GM18511 (cell line): ENCODE data around the gene DUSP28.

Experiments used
- ATAC-seq: cut with Tn5 transposase; IDR thresholded peaks from one replicate; pipeline ENCODE4 v1.9.1; 2021; ENCODE audit warnings: mild to moderate bottlenecking, moderate library complexity; ENCODE audit not compliant: unreplicated experiment

DUSP28 gene

DNA sequence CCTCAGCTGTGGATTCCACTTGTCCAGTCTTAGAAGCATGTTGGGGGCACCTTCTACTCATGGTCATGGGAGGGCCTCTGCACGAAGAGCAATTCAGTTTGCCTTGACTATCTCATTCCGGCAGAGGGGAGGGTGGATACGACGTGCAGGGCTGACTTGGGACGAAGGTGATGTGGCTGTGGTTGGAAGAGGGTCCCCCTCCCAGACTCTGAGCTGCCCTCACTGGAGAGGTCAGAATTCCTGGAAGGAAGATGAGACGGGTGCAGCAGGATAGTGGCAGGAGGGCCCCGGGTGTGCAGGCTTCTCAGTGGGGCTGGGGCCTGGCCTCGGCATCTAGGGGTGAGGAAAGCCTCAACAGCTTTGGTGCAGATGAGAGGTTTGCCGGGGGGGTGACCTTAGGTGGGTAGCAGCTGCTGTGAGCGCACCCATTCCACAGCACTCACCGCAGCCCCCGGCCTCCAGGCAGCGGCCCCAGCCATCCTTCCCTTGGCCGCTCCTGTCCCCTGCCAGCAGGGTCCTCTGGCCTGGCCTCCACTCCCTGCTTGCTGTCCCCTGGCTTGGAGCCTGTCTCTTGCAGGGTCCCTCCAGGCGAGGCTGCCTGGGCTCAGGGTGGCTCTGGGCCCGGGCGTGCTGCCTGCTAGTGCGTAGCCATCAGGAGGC, 11.3 kb downstream of the DUSP28 start:
- ATAC-seq: no peak

DNA sequence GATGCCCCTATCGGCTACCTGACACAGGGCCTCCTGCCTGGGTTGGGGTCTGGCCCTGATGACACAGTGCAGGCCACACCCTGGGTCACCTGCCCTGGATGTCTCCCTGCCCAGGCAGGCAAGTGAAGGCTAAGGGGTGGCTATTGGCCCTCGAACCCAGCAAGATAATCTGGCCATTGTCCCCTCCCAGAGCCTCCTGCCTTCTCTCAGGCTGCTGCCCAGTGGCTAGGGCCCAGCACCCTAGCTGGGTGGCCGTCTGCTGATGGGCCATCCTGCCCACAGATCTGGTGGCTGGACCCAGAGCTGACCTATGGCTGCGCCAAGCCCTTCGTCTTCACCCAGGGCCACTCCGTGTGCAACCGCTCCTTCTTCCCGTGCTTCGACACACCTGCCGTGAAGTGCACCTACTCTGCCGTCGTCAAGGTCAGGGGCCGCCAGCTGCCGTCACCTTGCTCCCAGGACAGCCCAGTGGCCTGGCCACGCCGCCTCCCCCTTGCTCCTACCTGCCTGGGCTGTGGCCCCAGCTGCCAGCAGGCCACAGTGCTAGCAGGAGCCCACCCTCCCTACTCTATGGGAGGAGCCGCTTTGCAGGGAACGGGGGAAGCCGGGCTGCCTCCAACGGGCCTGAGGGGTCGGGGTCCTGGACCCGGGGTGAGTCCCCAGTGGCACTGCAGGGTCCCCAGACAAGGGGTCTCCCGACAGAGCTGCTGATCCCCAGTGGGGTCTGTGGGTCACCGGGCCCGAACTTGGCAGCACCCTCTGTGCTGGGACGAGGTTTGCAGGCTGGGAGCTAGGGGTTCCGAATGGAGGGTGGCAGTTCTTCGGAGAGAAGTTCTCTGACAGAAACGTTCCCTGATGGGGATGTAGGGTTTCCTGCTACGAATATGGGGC, 12.2 kb downstream of the DUSP28 start:
- no peak for ATAC-seq

DNA sequence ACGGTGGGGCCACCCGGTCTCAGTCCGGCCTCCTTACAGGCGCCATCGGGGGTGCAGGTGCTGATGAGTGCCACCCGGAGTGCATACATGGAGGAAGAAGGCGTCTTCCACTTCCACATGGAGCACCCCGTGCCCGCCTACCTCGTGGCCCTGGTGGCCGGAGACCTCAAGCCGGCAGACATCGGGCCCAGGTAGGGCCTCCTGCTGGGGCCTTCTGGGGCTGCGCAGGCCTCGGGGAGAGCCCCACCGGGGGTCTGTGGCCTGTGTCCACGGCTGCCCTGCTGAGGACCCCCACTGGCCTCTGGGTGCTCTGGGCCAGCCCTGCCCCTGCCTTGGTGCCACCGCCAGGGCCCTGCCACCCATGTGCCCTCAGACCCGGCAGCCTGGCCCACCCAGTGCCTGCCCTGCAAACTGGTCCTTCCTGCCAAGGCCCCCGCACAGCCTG, 12.9 kb downstream of the DUSP28 start:
- ATAC-seq: no peak

DNA sequence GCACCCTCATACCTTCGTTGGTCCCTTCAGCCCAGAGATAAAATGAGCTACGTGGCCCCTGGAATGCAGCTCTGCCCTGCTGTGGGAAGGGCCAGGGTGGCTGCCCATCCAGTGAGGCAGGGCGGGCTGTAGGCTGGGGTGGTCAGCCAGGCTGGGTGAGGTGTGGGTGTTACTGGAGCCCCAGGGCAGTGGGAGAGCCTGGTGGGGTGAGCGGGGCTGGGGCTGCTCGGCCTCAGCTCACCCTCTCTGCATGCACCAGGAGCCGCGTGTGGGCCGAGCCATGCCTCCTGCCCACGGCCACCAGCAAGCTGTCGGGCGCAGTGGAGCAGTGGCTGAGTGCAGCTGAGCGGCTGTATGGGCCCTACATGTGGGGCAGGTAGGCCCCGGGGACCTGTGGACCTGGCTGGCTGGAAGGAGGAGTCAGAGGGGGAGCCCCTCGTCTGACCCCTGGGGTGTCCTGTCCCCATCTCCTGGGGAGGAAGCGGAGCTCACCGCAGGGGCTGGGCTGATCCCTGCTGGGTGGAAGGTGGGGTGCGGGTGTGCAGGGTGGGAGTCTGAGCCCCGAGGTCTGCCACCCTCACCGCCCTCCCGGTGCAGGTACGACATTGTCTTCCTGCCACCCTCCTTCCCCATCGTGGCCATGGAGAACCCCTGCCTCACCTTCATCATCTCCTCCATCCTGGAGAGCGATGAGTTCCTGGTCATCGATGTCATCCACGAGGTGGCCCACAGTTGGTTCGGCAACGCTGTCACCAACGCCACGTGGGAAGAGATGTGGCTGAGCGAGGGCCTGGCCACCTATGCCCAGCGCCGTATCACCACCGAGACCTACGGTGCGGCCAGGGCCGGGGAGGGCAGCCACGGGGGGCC, 13.6 kb downstream of the DUSP28 start:
- no peak for ATAC-seq

DNA sequence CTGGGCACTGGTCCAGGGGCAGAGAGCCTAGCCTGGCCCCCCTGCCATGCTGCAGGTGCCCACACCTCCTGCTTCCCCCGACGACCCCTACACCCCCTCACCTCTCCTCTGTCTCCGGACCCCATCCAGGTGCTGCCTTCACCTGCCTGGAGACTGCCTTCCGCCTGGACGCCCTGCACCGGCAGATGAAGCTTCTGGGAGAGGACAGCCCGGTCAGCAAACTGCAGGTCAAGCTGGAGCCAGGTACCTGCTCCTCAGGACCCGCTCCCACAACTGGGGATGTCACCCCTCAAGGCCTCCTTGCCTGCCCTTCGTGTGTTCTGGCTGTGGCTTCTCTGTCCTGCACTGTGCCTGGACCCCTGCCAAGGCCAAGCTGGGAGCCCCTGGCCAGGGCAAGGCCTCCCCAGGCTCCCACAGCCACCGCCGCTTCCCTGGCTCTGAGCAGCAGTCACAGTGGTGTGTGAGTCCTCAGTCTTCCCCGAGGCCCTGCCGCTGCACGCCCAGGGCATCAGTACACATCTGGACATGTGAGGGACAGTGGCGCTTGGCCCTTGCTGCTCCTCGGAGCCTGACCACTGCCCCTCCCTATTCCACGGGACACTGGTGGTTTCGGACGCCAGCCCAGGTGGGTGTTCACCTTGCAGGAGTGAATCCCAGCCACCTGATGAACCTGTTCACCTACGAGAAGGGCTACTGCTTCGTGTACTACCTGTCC, 14.4 kb downstream of the DUSP28 start:
- ATAC-seq: no peak

DNA sequence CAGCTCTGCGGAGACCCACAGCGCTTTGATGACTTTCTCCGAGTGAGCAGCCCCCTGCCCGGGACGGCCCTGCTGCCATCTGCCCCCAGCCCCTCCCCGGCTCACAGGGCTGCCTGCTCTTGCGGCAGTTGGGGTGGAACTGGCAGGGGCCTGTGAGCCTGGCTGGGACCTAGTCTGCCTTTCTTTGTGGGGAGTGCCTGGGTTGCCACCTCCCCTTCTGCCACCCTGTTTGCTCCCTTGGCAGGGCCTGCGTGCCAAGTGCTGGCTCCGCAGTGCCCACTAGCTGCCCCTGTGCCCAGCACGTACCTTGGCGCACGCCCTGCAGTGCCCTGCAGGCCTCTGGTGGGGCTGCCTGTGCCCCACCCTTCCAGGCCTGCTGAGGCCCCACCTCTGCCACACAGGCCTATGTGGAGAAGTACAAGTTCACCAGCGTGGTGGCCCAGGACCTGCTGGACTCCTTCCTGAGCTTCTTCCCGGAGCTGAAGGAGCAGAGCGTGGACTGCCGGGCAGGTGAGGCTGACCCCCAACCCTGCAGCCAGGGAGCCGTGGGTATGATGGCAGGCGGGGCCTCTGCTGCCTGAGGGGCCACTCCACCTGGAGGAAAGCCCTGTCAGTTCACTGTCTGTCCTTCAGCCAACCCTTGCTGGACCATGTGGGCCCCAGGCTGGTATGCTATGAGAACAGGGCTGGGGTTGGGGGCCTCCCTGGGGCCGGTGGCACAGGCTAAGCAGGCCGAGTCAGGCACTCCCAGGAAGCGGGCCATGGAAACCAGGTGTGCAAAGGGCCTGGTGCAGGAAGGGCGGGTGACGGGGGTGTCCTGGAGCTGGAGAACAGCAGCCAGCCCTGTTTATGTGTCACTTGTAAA, 15.2 kb downstream of the DUSP28 start:
- no peak for ATAC-seq

DNA sequence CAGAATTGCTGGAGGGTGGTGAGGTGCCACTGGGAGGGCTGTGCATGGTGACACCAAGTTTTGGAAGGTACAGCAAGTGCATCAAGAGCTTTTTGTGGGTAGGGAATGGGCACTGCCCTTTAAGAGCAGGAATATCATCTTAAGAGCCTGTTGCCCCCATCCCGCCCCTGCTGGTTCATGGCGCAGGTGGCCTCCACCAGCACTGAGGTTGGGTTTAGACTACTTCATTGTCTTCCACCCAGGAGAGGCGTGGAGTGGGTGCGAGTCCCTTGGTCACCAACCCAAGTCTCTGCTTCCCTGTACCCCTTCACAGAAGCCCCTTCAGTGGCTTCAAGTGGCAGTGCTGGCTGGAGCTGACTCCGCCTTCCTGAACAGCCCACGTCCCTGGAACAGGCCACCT, 15.9 kb downstream of the DUSP28 start:
- no peak for ATAC-seq

DNA sequence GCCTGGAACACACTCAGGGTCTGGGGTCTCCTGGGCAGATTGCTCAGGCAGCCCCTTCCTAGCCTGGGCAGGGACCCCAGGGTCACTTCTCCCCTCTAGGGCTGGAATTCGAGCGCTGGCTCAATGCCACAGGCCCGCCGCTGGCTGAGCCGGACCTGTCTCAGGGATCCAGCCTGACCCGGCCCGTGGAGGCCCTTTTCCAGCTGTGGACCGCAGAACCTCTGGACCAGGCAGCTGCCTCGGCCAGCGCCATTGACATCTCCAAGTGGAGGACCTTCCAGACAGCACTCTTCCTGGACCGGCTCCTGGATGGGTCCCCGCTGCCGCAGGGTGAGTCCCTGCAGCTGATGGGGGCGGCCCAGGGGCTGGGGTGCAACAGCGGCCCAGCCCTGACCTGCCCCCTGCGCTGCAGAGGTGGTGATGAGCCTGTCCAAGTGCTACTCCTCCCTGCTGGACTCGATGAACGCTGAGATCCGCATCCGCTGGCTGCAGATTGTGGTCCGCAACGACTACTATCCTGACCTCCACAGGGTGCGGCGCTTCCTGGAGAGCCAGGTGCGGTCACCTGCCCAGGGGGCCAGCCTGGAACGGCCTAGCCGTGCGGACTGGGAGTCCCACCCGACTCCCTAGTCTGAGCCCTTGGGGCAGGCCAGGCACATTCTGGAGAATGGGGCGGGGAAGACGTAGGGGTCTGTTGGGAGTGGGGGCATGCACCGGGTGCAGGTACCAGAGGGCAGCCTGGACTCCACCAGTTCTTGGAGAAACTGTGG, 16.5 kb downstream of the DUSP28 start:
- ATAC-seq: no peak

DNA sequence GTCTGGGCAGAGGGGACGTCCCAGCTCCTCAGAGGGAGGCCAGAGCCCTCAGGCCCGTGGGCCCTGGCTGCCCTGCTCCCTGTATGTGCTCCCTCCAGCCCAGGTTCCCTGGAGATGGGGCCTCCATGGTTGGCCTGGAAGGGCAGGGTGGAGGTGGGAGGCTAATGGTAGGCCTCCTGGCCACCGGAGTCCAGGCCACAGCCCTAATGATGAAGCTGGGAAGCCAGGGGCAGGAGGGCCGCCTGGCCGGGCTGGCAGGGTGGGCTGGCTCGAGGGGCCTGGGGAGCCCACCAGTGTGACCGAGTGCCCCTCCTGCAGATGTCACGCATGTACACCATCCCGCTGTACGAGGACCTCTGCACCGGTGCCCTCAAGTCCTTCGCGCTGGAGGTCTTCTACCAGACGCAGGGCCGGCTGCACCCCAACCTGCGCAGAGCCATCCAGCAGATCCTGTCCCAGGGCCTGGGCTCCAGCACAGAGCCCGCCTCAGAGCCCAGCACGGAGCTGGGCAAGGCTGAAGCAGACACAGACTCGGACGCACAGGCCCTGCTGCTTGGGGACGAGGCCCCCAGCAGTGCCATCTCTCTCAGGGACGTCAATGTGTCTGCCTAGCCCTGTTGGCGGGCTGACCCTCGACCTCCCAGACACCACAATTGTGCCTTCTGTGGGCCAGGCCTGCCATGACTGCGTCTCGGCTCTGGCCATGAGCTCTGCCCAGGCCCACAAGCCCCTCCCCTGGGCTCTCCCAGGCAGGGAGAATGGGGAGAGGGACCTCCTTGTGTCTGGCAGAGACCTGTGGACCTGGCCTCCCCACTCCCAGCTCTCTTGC, 17.3 kb downstream of the DUSP28 start:
- no peak for ATAC-seq

DNA sequence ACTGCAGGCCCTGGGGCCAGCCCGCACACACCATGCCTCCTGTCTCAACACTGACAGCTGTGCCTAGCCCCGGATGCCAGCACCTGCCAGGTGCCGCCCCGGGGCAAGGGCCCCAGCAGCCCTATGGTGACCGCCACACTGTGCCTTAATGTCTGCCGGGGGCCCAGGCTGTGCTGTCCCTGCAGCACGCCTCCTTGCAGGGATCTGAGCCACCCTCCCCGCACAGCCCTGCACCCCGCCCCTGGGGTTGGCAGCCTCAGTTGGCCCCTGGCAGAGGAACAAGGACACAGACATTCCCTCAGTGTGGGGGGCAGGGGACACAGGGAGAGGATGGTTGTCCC, 17.9 kb downstream of the DUSP28 start:
- no peak for ATAC-seq

DNA sequence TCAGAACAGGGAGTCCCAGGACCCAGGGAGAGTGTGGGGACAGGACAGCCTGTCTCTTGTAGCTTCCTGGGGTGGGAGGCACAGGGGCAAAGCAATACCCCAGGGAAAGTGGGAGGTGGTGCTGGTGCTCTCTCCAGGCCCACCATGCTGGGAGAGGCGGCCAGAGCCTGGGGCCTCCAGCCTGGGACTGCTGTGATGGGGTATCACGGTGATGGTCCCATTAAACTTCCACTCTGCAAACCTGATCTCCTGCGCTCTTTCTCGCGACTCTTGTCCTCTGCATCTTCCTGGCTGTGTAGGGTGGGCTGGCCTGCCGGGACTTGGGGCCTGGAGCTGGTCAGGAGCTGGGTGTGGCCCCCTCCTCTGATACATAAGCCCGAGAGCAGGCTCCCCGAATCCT, 18.3 kb downstream of the DUSP28 start:
- ATAC-seq: no peak

DNA sequence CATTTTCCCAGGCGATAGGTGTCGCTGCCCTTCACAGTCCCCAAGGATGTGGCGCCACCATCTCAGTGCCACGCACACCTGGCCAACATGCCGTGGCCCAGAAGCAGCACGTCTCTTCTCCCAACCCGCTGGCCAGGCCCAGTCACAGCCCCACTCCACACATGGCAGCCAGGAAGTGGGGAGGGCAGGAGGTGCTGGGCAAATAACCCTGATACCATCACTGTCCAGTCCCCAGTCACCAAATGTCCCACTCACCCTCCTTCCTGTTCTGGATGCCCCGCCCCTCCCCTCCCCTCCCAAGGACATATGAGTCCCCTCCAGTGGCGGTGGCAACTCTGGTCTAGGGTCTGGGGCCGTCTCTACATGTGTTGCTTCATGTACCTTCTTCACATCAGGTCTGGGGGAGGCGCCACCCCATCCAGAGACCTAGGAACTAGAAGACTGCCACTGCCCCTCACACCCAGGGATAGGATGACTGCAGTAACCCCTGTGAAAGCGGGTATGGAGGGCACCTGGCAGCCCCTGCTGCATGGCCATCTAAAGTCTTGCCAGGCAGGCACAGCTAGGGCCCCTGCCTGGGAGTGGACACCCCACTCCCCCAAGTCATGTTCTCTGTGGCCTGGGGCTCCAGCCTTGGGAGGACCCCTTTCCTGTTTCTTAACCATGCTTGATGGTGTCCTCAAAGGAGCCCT, 19.1 kb downstream of the DUSP28 start:
- no peak for ATAC-seq

DNA sequence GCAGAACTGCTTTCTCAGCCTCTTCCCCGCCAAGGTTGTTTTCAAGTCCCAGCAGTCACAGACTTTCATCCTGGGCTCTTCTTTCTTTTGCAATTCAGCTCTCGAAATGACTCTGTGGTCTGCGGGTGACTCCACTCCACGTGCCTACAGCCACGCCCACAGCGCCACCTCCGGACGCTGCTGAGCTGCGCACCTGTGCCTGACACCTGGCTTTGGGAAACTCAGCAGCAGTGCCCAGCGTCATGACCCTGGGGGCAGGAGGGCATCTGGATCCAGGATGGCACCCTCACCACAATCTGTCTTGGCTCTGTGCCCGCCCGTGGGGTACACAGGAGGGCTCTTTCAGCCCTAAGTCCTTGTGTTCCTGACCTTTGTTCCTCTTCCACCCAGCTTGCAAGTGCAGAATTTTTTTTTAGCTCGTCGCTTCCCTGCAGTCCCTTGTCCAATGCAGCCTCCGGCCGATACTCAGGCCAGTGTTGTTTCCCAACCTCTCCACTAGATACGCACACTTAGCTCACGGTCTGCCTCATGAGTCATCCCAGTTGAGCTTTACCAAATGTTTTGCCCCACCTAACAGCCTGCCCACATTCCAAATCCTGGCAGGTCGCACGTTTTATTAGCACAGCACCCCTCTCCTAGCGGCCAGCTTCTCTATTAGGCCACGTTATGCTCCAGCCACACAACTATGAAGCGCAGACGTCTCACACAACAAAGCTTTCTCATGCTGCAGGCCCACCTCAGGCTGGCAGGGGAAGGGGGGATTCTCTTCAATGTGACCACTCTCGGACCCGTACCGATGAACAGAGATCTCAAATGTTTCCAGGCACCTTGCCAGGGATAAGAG, 19.8 kb downstream of the DUSP28 start:
- no peak for ATAC-seq

DNA sequence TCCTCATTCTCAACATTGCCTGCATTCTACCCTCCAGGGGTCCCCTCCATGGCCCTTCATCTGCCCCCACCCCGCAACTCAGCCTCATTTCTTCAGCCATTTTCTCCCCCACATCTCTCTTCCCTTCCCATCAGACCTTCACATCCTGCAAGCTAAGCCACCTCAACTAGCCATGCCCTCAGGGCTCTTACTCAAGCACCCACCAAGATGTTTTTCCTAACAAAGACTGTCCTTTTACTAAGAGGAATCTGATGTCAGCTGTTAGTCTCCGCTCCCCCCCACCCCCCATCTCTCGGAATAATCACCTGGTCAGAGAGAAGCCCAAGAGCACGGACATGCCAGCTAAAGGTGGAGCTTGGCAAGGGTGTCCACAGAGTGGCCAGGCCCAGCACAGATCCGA, 21.7 kb downstream of the DUSP28 start:
- no peak for ATAC-seq

DNA sequence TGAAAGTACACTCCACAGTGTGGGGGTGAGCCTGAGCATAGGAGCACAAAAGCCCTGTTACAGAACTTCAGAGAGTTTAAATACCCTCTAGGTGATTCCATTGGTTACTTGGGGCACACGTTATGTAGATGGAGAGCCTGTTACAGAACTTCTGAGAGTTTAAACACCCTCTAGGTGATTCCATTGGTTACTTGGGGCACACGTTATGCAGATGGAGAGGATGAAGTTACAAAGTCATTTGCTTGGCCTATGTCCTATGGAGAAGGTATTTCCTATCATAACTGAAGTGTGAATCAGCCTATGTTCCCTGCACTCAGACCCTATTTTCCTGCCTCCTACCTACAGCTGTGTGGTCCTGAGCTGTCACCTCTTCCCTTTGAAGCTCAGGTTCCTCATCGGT, 22.6 kb downstream of the DUSP28 start:
- no peak for ATAC-seq

DNA sequence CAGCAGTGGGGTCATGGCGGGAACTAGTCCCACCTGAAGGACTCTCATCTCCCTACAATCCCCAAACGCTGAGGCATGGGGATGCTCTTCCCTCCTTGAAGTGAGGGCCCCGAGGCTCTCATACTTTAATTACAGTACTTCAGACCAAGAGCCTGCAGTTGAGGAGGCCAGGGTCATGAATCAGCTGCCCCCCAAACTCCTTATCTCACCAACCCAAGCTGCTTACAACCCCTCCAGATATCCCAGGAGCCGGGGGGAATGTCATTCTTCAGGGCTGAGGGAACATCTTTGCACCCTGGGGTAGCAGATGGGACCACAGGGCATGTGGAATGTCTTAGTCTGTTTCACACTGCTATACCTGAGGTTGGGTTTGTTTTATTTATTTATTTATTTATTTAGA, 23.6 kb downstream of the DUSP28 start:
- ATAC-seq: no peak

DNA sequence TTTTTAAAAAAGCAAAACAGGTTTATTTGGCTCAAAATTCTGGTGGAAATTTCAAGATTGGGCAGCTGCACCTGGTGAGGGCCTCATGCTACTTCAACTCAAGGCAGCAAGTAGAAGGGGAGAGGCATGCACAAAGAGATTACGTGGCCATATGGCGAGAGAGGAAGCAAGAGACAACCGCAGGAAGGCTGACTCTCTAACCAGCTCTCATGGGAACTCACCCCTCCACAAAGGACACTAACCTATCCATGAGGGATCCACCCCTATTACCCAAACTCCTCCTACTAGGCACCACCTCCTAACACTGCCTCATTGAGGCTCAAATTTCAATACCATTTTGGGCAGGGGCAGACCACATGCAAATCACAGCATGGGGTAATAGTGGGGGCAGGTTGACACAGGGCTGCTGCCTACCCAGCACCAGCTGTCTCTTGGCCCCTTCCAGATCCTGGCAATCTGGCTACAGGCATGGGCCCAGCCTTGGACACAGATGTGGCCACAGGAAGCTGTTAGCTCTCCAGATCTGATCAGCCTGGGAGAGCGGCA, 24.4 kb downstream of the DUSP28 start:
- ATAC-seq: peak; percentile 68
